HG03432 (cell line): Measurements from ENCODE around the gene PIBF1.
"Not testable (repeated sequence)": the region's sequence is repeated elsewhere in the genome, so short reads cannot be mapped to it uniquely, and the experiment has no call there.

ENCODE experiments used
- ATAC-seq: cut with Tn5 transposase; IDR thresholded peaks from one replicate; pipeline ENCODE4 v1.9.1; 2021; ENCODE audit warnings: mild to moderate bottlenecking, moderate library complexity; ENCODE audit not compliant: unreplicated experiment

PIBF1 gene

GRCh38 chr13:72901546-72901945 lies 119.6 kb downstream of the PIBF1 start:
- ATAC-seq: not testable (repeated sequence)

DNA sequence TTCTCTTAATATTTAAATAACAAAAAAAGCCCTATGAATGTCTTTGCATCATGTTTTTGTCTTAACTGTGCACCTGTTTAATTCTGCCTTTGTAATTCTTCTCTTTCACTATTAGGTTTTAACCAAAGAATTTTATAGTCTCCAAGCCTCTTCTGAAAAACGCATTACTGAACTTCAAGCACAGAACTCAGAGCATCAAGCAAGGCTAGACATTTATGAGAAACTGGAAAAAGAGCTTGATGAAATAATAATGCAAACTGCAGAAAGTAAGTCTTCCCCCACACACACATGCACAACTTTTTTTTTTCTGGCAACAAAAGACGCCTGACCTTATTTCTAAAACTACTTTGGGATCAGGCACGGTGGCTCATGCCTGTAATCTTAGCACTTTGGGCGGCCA lies 126.5 kb downstream of the PIBF1 start:
- ATAC-seq: no peak

DNA sequence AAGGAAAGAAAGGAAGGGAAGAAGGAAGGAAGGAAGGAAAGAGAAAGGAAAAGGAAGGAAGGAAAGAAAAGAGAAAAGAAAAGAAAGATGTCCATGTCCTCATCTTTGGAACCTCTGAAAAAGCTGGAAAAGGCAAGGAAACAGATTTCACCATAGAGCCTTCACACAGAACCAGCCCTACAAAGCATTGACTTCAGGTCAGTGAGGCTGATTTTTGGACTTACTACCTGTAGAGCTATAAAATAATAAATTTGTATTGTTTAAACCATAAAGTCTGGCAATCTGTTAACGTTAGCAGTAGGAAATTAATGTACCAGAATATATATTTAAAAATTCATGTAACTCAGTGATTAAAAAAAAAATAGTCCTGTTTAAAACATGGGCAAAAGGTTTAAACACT lies 130.0 kb downstream of the PIBF1 start:
- no peak for ATAC-seq

DNA sequence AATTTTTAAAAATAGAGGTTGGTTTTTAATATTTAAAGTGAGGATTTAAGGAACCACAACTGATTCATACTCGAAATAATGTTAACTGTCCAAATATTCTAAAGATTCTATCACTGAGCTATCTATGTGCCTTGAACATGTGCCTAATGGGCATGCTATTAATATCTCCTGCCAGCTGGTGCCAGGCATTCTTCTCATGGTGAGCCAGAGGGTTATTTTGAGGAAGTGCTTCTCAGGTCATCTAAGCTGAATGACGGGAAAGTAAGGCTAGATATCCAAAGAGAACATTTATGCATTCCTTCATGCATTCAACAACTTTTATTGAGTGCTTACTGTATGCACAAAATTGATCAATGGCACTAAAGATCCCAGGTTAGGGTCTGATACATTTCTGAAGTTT lies 138.2 kb downstream of the PIBF1 start:
- no peak for ATAC-seq

DNA sequence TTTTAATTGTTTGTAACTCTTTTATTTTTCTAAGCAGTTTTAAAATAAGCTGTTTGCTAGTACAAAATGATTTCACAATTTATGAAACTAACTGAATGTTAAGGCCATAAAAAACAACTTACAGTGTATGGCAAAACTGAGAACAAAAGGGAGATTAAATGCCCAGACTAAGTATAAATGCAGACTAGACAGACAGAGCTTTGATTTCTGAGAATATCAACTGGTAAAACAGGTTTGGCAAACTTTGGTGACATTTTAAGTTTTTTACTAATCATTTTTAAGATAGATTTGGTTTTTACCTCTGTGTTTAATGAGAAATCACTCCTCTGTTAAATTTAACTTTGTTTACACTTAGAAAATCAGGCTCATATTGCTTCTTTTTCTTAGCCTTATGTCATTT lies 149.4 kb downstream of the PIBF1 start:
- no peak for ATAC-seq

DNA sequence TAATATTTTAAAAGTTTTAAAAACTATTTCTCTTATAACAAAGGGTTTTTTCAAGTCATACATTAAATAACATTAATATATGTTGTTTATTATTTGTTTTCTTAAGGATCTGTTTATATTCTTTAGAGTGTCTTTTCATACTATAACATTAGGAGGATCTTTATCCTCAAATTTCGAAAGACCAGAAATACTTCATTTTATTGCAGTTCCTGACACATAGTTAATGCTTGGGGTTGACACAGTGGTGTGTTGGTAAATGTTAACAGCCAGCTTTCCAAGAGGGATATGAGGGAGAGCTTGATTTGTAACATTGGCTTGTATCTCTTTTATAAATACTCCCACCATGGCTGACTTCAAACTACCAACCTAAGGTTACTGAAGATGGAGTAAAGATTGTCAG lies 150.3 kb downstream of the PIBF1 start:
- ATAC-seq: no peak

DNA sequence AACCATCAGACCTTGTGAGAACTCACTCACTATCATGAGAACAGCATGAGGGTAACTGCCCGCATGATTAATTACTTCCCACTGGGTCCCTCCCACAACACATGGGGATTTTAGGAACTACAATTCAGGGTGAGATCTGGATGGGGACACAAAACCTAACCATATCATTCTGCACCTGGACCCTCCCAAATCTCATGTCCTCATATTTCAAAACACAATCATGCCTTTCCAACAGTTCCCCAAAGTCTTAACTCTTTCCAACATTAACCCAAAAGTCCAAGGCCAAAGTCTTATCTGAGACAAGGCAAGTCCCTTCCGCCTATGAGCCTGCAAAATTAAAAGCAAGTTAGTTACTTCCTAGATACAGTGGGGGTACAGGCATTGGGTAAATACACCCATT lies 164.3 kb downstream of the PIBF1 start:
- ATAC-seq: not testable (repeated sequence)

- ATAC-seq: peak; percentile 35
These were observed 170.7 kb downstream of the PIBF1 start for GRCh38 chr13:72952529-72953141.

- ATAC-seq: no peak
These were observed 171.5 kb downstream of the PIBF1 start for GRCh38 chr13:72953391-72953965.

- ATAC-seq: no peak
These were observed 177.7 kb downstream of the PIBF1 start for GRCh38 chr13:72959643-72960042.

DNA sequence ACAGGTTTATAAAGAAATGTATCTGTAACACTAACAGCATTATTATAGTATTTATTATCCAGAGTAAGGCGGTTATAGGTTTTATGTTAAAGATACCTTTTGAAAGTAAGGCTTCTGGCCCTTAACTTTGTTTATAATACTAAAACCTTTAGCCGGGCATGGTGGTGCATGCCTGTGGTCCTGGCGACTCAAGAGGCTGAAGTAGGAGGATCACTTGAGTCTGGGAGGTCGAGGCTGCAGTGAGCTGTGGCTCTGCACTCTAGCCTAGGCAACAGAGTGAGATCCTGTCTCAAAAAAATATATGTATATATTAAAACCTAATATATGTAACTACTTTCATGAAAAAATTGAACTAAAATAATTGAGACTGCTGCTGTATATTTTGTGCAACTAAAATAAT lies 178.2 kb downstream of the PIBF1 start:
- no peak for ATAC-seq

GRCh38 chr13:72960541-72960940 lies 178.6 kb downstream of the PIBF1 start:
- no peak for ATAC-seq

DNA sequence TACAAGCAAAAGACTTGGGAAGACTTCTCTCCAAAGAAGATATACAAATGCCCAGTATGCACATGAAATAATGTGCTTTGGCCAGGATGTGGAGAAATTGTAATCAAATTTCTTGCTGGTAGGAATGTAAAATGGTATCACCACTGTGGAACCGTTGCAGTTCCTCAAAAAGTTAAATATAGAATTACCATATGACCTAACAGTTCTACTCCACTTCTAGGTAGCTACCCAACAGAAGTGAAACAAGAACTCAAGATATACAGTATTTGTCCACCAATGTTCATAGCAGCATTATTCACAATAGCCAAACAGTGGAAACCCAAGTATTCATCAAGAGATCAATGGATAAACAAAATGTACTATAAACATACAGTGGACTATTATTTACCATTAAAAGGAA lies 181.8 kb downstream of the PIBF1 start:
- ATAC-seq: peak; percentile 79

- no peak for ATAC-seq
These were observed 188.5 kb downstream of the PIBF1 start for GRCh38 chr13:72970301-72970880.

- no peak for ATAC-seq
These were observed 189.0 kb downstream of the PIBF1 start for GRCh38 chr13:72970956-72971355.

DNA sequence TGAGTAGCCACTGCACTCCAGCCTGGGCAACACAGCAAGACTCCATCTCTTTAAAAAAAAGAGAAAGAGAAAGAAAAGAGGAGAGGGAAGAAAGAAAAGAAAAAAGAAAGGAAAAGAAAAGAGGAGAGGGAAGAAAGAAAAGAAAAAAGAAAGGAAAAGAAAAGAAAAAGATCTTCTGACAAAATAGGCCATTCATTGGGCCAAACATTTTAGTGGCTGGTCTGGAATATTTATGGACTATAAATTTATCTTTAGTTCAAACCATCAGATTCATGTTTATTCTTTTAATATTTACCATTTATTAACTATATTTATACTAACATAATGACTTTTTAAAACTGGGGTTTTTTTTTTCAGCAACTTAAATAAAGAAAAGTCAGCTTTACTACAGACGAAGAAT lies 191.3 kb downstream of the PIBF1 start:
- ATAC-seq: no peak

- no peak for ATAC-seq
These were observed 201.3 kb downstream of the PIBF1 start for GRCh38 chr13:72983085-72983768.

DNA sequence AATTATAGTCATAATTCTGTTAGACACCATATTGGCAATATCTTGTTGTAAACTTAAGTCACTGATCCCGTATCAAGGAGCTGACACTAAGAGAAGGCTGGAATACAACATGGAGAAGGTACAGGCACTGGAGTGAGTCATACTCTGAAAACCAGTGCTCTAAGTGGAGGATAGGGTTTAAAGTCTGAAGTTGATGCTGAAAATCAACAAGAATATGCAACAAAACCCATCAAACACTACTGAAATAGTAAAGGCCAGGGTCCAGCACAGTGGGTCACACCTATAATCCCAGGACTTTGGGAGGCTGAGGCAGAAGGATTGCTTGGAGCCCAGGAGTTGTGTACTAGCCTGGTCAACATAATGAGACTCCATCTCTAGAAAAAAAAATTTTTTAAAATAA lies 203.7 kb downstream of the PIBF1 start:
- no peak for ATAC-seq

DNA sequence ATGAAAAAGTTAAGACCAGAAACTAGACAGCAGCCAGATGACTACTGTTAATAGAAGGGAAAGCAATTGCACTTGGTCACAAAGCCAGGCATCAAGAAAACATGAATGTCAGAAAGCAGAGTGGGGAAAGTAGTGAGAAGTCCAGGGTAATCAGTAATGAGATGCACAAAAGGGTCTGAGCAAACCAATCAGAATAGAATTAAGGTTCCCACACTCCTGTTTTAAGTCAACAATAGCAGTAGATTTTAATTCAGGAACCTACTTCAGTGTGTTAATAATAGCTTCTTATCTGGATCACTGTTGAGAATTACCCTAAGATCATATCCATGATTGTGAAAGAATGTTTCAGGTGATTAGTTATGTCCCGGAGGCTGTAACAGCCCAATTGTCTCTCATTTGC lies 204.3 kb downstream of the PIBF1 start:
- ATAC-seq: no peak

DNA sequence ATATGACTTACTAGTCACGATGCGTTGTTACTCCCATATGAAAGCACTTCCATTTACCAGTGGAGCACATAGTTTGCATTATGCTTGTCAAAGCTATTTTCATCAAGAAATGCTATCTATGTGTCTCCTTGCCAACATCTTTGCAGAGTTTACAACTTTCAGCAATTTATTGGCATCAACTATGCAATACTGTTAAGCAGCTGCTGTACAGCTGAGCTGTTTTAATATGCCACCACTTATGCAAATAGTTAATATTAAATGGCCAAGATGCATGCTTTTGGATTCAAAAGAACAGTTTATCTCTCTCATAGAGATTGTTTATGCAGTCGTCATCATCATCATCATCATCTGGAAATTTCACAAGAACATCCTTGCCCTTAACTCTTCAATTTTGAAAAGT lies 209.0 kb downstream of the PIBF1 start:
- ATAC-seq: no peak

GRCh38 chr13:72998012-72998411 lies 216.1 kb downstream of the PIBF1 start:
- ATAC-seq: no peak

DNA sequence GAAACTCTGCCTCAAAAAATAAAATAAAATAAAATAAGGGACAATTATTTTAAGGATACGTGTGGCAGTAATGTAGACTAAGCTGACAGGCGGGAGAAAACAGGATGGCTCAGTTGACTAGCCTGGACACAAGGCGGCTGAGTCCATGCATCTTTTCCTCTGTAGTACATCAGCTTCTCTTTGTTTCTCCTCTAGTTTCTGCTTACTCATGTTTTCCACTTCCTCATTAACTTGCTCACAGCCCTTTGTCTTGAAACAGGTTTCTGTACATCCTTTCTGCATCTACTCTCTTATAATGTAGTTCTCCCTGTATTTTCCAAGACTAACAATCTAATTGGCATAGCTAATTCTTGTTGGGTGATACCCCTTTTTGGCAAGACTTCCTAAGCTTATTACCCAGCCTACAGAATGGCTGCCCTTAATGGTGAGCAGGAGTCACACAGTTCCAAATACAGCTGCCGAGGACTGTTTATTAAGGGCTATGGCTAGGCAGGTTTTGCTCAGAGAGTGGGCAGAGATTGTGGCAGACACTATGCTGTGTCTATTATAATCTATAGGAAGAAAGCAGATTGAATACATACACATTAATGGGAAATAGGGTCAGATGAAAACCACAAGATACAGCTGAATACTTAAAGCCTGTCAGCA lies 218.2 kb downstream of the PIBF1 start:
- peak; percentile 90 for ATAC-seq
